GM10248 (cell line): ENCODE data around the gene DAZL.
A peak's percentile ranks its signal among the peaks of the same experiment; 100 is the strongest.

Source experiments
- CTCF ChIA-PET: fragments of 300-600 bp; sonication (Branson Sonifier 250); formaldehyde crosslinking; extraction: SDS; loops from one replicate; lab custom pipeline; 2021; ENCODE audit warnings: antibody characterized with exemption; lab: Yijun Ruan, JAX
- POLR2A ChIA-PET: fragments of 350-650 bp; sonication (Branson Sonifier 250); formaldehyde crosslinking; extraction: SDS; loops from one replicate; lab custom pipeline; 2020; ENCODE audit warnings: antibody characterized with exemption; lab: Yijun Ruan, JAX
- DNase-seq: peaks from one replicate; pipeline ENCODE4 v3.0.0; 2012; ENCODE audit errors: extremely low spot score
- TF ChIP-seq, protein P1 (sequence below): IDR thresholded peaks from 2 replicates; pipeline ENCODE4 v1.5.1; 2012; ENCODE audit warnings: mild to moderate bottlenecking, low read depth; ENCODE audit errors: extremely low read depth, missing control alignments, control extremely low read depth

DAZL gene

DNA sequence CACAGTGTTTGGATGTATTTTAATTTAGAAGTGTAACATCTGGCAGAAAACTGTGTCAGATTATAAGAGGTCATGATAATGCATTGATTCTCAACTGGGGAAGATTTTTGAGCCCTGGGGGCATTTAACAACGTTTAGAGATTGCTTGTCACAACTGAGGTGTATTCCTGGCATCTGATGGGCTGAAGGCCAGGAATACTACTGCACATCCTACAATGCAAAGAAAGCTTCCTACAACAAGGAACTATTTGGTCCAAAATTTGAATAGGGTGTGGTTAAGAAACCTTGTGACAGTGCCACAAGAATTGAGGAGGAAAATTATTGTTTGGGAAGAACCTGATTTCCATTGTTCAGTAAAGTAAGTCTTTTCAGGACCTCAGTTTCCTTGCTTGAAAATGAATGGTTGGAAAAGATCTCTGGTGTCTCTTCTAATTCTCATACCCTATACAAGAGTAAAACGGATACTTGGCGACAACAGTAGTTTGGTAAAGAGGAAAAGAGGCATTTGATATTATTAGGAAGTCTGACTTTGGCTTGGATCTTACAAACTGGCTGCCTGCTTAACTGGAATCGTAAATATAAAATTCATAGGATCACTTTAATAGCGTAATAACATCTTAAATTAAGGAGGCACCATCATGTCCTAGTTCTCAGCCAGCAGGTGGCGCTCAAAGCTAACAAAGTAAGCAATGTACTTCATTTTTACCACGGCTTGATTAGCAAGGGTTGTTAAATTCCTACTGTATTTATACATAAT is 4.3 kb downstream of the DAZL start:
- TF ChIP-seq, protein P1, sequence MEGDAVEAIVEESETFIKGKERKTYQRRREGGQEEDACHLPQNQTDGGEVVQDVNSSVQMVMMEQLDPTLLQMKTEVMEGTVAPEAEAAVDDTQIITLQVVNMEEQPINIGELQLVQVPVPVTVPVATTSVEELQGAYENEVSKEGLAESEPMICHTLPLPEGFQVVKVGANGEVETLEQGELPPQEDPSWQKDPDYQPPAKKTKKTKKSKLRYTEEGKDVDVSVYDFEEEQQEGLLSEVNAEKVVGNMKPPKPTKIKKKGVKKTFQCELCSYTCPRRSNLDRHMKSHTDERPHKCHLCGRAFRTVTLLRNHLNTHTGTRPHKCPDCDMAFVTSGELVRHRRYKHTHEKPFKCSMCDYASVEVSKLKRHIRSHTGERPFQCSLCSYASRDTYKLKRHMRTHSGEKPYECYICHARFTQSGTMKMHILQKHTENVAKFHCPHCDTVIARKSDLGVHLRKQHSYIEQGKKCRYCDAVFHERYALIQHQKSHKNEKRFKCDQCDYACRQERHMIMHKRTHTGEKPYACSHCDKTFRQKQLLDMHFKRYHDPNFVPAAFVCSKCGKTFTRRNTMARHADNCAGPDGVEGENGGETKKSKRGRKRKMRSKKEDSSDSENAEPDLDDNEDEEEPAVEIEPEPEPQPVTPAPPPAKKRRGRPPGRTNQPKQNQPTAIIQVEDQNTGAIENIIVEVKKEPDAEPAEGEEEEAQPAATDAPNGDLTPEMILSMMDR: peak; percentile 78
- DNase-seq: peak; percentile 56
- ChIA-PET POLR2A (no interaction called here), CTCF (interaction anchor here (0.7 to 4.4 kb wide), 38 partner anchors 9 to 1240 kb away, joined by 3 to 38 read pairs (median 4); partner anchors contain the start of gene PLCL2)

DNA sequence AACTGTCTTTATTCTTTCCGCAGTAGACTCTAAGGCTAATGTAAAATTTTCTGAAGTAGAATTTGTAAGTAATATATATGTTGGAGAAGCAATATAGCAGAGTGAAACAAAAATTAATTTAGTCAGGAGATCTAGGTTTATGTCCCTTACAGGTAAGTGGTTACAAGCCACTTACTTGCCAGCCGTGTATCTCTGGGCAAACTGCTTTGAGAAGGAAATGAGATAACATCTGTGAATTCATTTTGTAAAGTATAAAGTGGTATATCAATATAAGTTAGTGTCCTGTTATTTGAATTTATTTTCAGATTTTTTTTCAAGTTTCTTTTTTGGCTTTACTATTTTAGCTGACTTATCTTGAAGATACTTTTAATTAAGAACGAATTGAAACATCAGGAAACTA is 5.5 kb downstream of the DAZL start:
- CTCF ChIA-PET: interaction anchor here (1.0 to 4.4 kb wide), 9 partner anchors 7 to 1242 kb away, joined by 3 to 38 read pairs (median 5); partner anchors contain the start of gene PLCL2
- TF ChIP-seq, protein P1: no peak
- no peak for DNase-seq
- POLR2A ChIA-PET: no interaction called here

DNA sequence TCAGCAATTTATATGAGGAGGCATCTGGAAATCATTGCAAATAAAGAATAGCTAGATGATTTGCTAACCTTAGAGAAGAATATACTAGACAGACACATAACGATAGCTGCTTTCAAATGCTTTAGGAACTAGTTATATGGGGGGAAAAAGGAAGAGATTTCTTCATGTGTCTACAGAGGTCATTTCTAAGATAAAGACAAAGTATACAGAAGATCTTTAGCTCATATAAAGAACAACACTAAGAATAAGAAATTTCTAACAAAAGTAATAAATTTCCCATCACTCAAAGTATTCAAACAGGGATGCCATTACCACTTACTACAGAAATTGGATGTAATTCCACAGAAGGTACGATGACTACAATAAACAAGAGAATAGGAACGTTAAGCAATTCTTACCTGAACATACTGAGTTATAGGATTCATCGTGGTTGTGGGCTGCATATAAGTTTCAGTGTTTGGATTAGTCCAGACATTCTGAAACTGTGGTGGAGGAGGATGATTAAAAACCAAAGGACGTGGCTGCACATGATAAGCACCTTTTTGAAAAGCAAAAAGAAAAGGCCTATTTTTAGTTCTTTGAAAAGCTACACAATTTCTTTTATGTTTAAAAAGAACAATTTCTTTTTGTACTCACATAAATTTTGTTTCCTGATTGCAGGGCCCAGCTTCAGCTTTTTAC is 8.7 kb downstream of the DAZL start:
- ChIA-PET POLR2A (no interaction called here), CTCF (interaction anchor here (0.9 to 2.2 kb wide), 3 partner anchors 10 to 306 kb away, joined by 3 to 7 read pairs (median 6); no protein-coding TSS in a partner anchor)
- TF ChIP-seq, protein P1: no peak
- no peak for DNase-seq

DNA sequence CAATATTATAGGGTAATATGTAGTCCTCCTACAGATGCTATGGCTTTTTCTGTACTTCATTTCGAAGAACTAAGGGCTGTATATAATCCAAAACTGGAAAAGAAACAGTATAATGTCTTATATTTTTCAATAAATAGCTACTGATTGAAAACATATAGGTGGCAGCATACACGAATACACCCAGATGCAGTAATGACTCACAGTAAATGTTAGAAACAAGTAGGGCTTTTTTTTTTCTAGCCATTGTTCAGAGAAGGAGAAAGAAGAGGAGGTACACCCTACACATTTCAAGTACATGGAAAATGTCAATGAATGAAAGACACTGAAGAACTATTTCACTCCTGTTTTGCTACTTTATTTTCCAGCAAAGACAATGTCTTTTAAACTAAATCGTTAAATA is 9.4 kb downstream of the DAZL start:
- no peak for DNase-seq
- TF ChIP-seq, protein P1: no peak
- ChIA-PET CTCF (interaction anchor here (1.7 to 2.2 kb wide), 2 partner anchors 11 to 306 kb away, joined by 6 to 7 read pairs; no protein-coding TSS in a partner anchor), POLR2A (no interaction called here)

DNA sequence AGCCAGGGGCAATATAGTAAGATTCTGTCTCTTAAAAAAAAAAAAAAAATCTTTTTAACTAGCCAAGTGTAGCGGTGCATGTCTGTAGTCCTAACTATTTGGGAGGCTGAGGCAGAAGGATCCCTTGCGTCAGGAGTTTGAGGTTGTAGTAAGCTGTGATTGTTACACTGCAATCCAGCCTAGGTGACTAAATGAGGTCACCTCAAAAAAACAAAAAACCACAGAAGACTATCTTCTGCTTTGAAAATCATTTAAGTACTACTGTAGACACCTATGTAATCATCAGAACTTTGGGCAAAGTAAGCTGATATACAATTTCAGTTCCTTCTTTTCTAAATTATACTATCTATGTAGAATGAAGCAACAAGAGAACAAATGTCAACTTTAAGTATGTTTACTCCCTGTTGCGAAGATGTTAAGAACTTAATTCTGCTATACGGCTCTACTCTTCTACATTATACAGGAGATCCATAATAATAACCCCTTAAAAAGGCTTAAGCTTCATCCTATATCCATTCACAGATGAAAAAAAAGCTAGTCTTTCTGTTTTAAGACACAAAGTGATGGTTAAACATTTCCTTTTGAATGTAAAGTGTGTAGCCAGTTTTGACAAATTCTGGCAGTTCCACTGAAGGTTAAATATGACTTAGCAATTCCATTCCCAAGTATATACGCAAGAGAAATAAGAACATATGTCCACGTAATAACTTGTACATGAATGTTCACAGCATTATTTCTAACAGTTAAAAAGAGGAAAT is 15.2 kb downstream of the DAZL start:
- ChIA-PET POLR2A (interaction anchor here (0.6 kb wide), 1 partner anchor 16 kb away, joined by 11 read pairs; no protein-coding TSS in a partner anchor), CTCF (interaction anchor here (0.9 to 5.3 kb wide), 2 partner anchors 8 to 13 kb away, joined by 3 to 17 read pairs; no protein-coding TSS in a partner anchor)
- peak; percentile 41 for DNase-seq
- TF ChIP-seq, protein P1: no peak

DNA sequence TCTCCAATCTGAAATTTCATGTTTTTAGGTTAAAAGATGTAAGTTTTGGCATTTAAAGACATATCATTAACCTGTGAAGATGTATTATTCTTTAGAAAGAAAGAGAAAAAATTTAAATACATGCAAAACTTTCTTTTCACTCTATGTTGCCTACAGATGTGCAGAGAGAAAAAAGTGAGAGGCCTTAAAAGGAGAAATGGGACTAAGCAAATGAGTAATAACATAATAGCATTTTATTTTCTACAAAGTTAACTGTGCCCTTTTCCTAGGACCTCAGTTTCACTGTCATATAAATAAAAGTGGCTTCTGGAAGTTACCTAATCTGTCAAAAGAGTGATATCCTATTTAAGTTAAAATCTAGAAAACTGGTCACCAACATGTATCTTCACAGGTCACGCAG is 16.1 kb downstream of the DAZL start:
- CTCF ChIA-PET: interaction anchor here (5.3 kb wide), 1 partner anchor 12 kb away, joined by 17 read pairs; no protein-coding TSS in a partner anchor
- TF ChIP-seq, protein P1: no peak
- POLR2A ChIA-PET: no interaction called here
- DNase-seq: no peak
